IPS-15b (cell line): ENCODE measurements around the gene RAD9A.

Experiments
- H3K27me3 ChIP-seq: one replicate; pipeline ENCODE4 v1.6.1; 2013; ENCODE audit warnings: low read length; ENCODE audit not compliant: control insufficient read depth, insufficient read depth
- H3K36me3 ChIP-seq: one replicate; pipeline ENCODE4 v1.6.1; 2013; ENCODE audit warnings: low read length; ENCODE audit not compliant: control insufficient read depth, insufficient read depth
- H3K4me1 ChIP-seq: one replicate; pipeline ENCODE4 v1.6.1; 2013; ENCODE audit warnings: mild to moderate bottlenecking, low read length; ENCODE audit not compliant: control insufficient read depth, insufficient read depth
- H3K4me3 ChIP-seq: one replicate; pipeline ENCODE4 v1.5.1; 2013; ENCODE audit warnings: low read depth, low read length
- H3K9ac ChIP-seq: one replicate; pipeline ENCODE4 v1.6.1; 2013; ENCODE audit warnings: low read depth, mild to moderate bottlenecking, low read length
- H3K9me3 ChIP-seq: one replicate; pipeline ENCODE4 v1.6.1; 2013; ENCODE audit warnings: mild to moderate bottlenecking, low read length; ENCODE audit not compliant: control insufficient read depth, insufficient read depth

The RAD9A gene

GRCh38 chr11:67439321-67440228 lies 47.8 kb downstream of the RAD9A start:
- H3K4me1 ChIP-seq, result peaks cover 4% of the 10 kb centered on the region
- no peak overlapping the region for H3K4me3 ChIP-seq
- H3K36me3 ChIP-seq, result peaks cover 43% of the 10 kb centered on the region
- no peaks in the 10 kb centered on the region for H3K9me3 ChIP-seq
- H3K9ac ChIP-seq, result no peak overlapping the region
- no peaks in the 10 kb centered on the region for H3K27me3 ChIP-seq

- Histone ChIP-seq H3K9ac (no peak overlapping the region), H3K36me3 (peaks cover 35% of the 10 kb centered on the region), H3K27me3 (no peaks in the 10 kb centered on the region), H3K4me3 (no peak overlapping the region), H3K4me1 (peaks cover 4% of the 10 kb centered on the region), H3K9me3 (no peaks in the 10 kb centered on the region)
Measured at GRCh38 chr11:67440229-67441097, 48.7 kb downstream of the RAD9A start.

- H3K9ac ChIP-seq, result no peak overlapping the region
Measured at GRCh38 chr11:67441098-67441563, 49.3 kb downstream of the RAD9A start.

GRCh38 chr11:67441731-67442351 lies 50.1 kb downstream of the RAD9A start:
- Histone ChIP-seq H3K9ac (no peak overlapping the region), H3K27me3 (no peaks in the 10 kb centered on the region), H3K36me3 (peaks cover 31% of the 10 kb centered on the region), H3K4me3 (no peak overlapping the region), H3K4me1 (peaks cover under 1% of the 10 kb centered on the region), H3K9me3 (no peaks in the 10 kb centered on the region)

More at GRCh38 chr11:67441098-67441563, 49.3 kb downstream of the RAD9A start:
- H3K4me3 ChIP-seq, result no peak overlapping the region
- peaks cover 31% of the 10 kb centered on the region for H3K36me3 ChIP-seq
- no peaks in the 10 kb centered on the region for H3K27me3 ChIP-seq
- H3K9me3 ChIP-seq, result no peaks in the 10 kb centered on the region
- H3K4me1 ChIP-seq, result peaks cover 4% of the 10 kb centered on the region

- Histone ChIP-seq H3K9ac (peak overlapping the region; percentile 81), H3K27me3 (no peaks in the 10 kb centered on the region), H3K4me1 (no peaks in the 10 kb centered on the region), H3K4me3 (peak overlapping the region; percentile 75), H3K36me3 (peaks cover 28% of the 10 kb centered on the region), H3K9me3 (no peaks in the 10 kb centered on the region)
Measured at GRCh38 chr11:67442504-67443404, 51.0 kb downstream of the RAD9A start.

DNA sequence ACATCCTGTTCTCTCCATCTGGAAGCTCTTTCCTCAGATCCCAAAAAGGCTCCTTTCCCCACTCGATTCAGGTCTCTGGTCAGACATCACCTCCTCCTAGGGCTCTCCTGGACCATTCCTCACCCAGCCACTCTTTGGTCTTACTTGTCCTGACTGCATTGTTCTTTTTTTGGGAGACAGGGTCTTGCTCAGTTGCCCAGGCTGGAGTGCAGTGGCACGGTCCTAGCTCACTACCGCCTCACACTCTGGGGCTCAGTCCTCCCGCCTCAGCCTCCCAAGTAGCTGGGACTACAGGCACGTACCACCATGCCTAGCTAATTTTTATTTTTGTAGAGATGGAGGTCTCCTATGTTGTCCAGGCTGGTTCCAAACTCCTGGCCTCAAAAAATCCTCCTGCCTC lies 53.7 kb downstream of the RAD9A start:
- no peaks in the 10 kb centered on the region for H3K27me3 ChIP-seq
- H3K9ac ChIP-seq, result no peak overlapping the region
- H3K9me3 ChIP-seq, result no peaks in the 10 kb centered on the region
- H3K36me3 ChIP-seq, result peaks cover 5% of the 10 kb centered on the region
- no peaks in the 10 kb centered on the region for H3K4me1 ChIP-seq
- no peak overlapping the region for H3K4me3 ChIP-seq
